Thyroid gland (tissue), 4 donors: ENCODE results near the gene FLOT1. TPM values are rescaled to one million over a fixed set of nuclear protein-coding genes. Genes with fewer than 3 reads are reported as not detected.

Experiments used
- DNase-seq, 2 donors: peaks; one replicate each; pipeline ENCODE4 v3.0.0-alpha.2; 2019
- H3K27ac ChIP-seq, 3 donors: fragments of 200-600 bp; sonication (generic); 1 replicate in 2 of 3; 2 replicates in 1 of 3; pipeline ENCODE4 v1.5.1; 2016 to 2019; ENCODE audit warnings: mild to moderate bottlenecking in 1 of 3, moderate library complexity in 1 of 3
- H3K27me3 ChIP-seq: fragments of 200-600 bp; sonication (generic); one replicate; pipeline ENCODE4 v1.5.1; 2019
- H3K36me3 ChIP-seq, 2 donors: fragments of 200-600 bp; sonication (generic); one replicate each; pipeline ENCODE4 v1.5.1; 2016 to 2019
- H3K4me1 ChIP-seq, 2 donors: fragments of 200-600 bp; sonication (generic); one replicate each; pipeline ENCODE4 v1.5.1; 2017 to 2019
- H3K4me3 ChIP-seq, 3 donors: fragments of 200-600 bp; sonication (generic); replicated peaks in 1 of 3; 1 replicate in 2 of 3; 2 replicates in 1 of 3; pipeline ENCODE4 v1.5.1; 2016; ENCODE audit warnings: mild to moderate bottlenecking in 1 of 3
- H3K9me3 ChIP-seq: fragments of 200-600 bp; sonication (generic); one replicate; pipeline ENCODE4 v1.5.1; 2017
- POLR2A ChIP-seq, 2 donors: fragments of 450-650 bp; IDR thresholded peaks; one replicate each; pipeline ENCODE4 v1.6.1; 2017; ENCODE audit warnings: antibody characterized with exemption in 2 of 2, mild to moderate bottlenecking in 2 of 2, moderate library complexity in 1 of 2
- WGBS, 2 donors: methylation state at CpG; one replicate each; pipeline ENCODE4 v1.1.5; 2017; 5-methylcytosine and 5-hydroxymethylcytosine counted together
- intact Hi-C: fragments of 100-400 bp; cut with DNase I; formaldehyde crosslinking; loops from one replicate; pipeline ENCODE4 v1.15.1; 2023
- total RNA-seq, 4 donors: library from RNA; depleted of rRNA; stranded (reverse); fragments of >200 nt; gene quantifications; one replicate each; pipeline ENCODE4 v1.2.3, GENCODE V29; 2016
- TF ChIP-seq, protein P1 (sequence below), 6 experiments: fragments of 200-600 bp in 3 of 6; fragments of 450-650 bp in 3 of 6; sonication (generic) in 3 of 6; IDR thresholded peaks; one replicate each; pipeline ENCODE4 v1.5.1; 2016 to 2019; ENCODE audit warnings: antibody characterized with exemption in 6 of 6, mild to moderate bottlenecking in 2 of 6, inconsistent platforms in 1 of 6, moderate library complexity in 1 of 6

FLOT1 gene
- total RNA-seq, 4 donors from 2014 or later, result 134 to 160 (median 144) TPM

DNA sequence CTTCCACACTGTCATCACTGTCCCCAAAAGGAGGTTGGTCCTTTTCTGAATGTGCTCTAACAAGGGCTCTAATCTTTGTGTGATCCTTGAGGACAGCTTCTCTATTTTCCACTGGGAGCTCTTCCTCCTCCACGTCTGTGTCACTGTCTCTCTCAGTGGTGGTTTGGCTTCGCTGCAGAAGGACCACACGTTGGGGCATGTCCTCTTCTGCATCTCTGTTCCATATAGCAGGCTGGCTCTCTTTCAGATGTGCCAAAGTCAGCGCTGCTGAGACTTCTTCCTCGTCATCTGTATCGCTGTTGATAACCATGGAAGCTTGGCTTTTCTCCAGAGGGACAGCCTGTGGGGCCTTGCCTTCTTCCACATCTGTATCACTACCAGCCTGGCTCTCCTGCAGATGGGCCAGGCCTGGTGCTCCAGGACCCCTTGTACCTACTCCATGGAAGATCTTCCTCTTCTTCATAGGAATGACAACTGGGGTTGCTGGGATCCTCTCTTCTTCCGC is 30.0 kb downstream of the FLOT1 start:
- no peak for TF ChIP-seq POLR2A (IDR thresholded peaks at IDR 0.05)
- TF ChIP-seq, protein P1, sequence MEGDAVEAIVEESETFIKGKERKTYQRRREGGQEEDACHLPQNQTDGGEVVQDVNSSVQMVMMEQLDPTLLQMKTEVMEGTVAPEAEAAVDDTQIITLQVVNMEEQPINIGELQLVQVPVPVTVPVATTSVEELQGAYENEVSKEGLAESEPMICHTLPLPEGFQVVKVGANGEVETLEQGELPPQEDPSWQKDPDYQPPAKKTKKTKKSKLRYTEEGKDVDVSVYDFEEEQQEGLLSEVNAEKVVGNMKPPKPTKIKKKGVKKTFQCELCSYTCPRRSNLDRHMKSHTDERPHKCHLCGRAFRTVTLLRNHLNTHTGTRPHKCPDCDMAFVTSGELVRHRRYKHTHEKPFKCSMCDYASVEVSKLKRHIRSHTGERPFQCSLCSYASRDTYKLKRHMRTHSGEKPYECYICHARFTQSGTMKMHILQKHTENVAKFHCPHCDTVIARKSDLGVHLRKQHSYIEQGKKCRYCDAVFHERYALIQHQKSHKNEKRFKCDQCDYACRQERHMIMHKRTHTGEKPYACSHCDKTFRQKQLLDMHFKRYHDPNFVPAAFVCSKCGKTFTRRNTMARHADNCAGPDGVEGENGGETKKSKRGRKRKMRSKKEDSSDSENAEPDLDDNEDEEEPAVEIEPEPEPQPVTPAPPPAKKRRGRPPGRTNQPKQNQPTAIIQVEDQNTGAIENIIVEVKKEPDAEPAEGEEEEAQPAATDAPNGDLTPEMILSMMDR (IDR thresholded peaks at IDR 0.05), result no peak
- WGBS, 2 donors, result 91 to 93% methylated on average over 7 of the region's 7 CpGs
- Histone ChIP-seq H3K4me3 (no peak overlapping the region), H3K36me3 (peaks cover 25 to 32% of the 10 kb centered on the region in 2 donors), H3K27me3 (no peaks in the 10 kb centered on the region), H3K27ac (no peak overlapping the region), H3K9me3 (no peaks in the 10 kb centered on the region), H3K4me1 (peaks cover 8 to 12% of the 10 kb centered on the region in 2 donors)
- intact Hi-C loops, result no loop called here
- DNase-seq, result no peak

DNA sequence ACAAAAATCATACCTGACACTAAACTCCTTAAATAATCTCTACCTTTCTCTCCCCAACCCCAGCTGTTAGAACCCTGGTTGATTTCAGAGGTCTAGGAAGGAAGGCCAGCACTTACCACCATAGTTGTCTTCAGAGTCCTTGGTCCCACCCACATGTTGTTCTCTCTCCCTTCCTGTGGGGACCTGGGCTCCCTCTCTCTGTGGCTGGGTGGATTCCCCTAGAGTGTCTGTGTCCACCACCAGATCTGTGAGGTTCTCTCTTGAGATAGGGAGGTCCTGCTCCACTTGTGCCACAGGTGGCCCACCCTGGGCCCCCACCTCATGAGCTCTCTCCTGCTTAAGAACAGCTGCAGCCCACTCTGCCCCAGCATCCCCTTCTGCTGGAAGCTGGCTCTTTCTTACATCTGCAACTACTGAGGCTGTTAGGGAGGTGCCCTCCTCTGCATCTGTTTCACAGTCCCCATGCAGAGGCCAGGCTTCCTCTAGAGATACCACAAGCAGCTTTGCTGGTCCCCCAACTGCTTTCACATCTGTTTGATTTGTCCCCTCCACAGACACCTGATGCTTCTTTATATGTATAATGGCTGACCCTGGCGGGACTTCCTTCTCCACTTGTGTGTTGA is 30.6 kb downstream of the FLOT1 start:
- intact Hi-C loops, result no loop called here
- Histone ChIP-seq H3K27ac (no peak overlapping the region), H3K4me3 (no peak overlapping the region), H3K36me3 (peaks cover 31 to 32% of the 10 kb centered on the region in 2 donors), H3K9me3 (no peaks in the 10 kb centered on the region), H3K27me3 (no peaks in the 10 kb centered on the region), H3K4me1 (peaks cover 8 to 12% of the 10 kb centered on the region in 2 donors)
- DNase-seq, result no peak
- 92 to 100% methylated on average over 1 of the region's 1 CpG for WGBS, 2 donors
- TF ChIP-seq POLR2A (IDR thresholded peaks at IDR 0.05), result no peak
- TF ChIP-seq, protein P1 (IDR thresholded peaks at IDR 0.05), result no peak

DNA sequence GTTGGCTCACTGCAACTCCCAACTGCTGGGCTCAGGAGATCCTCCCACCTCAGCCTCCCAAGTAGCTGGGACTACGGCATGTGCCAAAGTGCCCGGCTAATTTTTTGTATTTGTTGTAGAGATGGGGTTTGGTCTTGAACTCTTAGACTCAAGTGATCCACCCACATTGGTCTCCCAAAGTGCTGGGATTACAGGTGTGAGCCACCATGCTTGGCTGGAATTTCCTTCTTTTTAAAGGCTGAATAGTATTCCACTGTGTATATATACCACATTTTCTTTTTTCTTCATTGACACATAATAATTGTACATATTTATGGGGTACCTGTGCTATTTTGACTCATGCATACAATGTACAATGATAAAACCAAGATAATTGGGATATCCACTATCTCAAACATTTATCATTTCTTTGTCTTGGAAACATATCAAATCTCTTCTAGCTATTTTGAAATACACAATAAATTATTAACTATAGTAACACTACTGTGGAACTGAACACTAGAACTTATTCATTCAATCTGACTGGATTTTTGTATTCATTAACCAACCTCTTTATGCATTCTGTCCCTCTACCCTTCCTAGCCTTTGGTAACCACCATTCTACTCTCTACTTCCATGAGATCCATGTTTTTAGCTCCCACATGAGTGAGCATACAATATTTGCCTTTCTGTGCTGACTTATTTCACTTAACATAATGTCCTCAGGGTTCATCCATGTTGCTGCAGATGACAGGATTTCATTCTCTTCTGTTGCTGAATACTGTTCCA is 33.2 kb downstream of the FLOT1 start:
- Histone ChIP-seq H3K4me1 (no peaks in the 10 kb centered on the region), H3K4me3 (no peak overlapping the region), H3K27ac (no peak overlapping the region), H3K9me3 (no peaks in the 10 kb centered on the region), H3K36me3 (peaks cover 30 to 32% of the 10 kb centered on the region in 2 donors), H3K27me3 (no peaks in the 10 kb centered on the region)
- WGBS, 2 donors, result 96 to 98% methylated on average over 2 of the region's 2 CpGs
- intact Hi-C loops, result no loop called here
- TF ChIP-seq, protein P1 (IDR thresholded peaks at IDR 0.05), result no peak
- TF ChIP-seq POLR2A (IDR thresholded peaks at IDR 0.05), result no peak
- DNase-seq, result no peak

DNA sequence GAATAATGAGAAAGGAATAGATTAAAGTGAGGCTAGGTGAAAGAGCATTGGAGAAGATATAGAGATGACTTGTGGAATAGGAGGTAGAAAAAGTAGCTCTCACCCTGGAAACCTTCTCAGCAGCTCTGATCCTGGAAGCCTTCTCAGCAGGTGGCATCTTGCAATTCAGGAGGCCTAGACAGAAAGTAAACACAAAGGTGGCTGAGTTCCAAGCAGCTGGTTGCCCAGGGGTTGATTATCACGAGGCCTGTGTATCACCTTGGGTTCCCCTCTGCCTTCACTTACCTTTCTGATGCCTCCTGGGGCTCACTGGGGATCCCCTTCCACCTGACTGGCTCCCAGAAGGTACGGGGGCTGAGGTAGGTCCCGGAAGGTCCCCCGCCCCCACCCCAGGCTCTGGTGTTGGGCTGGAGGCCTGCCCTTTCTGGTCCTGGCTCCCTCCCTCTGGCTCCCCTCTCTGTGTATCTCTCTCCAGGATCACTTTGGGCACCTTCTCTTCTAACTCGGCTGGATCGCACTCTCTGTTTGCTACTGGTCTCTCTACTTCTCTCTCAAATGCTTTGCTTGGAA is 35.1 kb downstream of the FLOT1 start:
- Histone ChIP-seq H3K36me3 (peaks cover 25 to 36% of the 10 kb centered on the region in 2 donors), H3K4me3 (no peak overlapping the region), H3K27me3 (no peaks in the 10 kb centered on the region), H3K4me1 (no peaks in the 10 kb centered on the region), H3K27ac (no peak overlapping the region), H3K9me3 (no peaks in the 10 kb centered on the region)
- no peak for DNase-seq
- WGBS, 2 donors, result 79 to 84% methylated on average over 5 of the region's 6 CpGs
- TF ChIP-seq POLR2A (IDR thresholded peaks at IDR 0.05), result no peak
- TF ChIP-seq, protein P1 (IDR thresholded peaks at IDR 0.05), result no peak
- intact Hi-C loops, result no loop called here
